ENCODE data around the gene GREM2. TPM values are rescaled to one million over a fixed set of nuclear protein-coding genes. Genes with fewer than 3 reads are reported as not detected.

GREM2 gene
- total RNA-seq, 1 donor from 2014 or later: 0.05 TPM

DNA sequence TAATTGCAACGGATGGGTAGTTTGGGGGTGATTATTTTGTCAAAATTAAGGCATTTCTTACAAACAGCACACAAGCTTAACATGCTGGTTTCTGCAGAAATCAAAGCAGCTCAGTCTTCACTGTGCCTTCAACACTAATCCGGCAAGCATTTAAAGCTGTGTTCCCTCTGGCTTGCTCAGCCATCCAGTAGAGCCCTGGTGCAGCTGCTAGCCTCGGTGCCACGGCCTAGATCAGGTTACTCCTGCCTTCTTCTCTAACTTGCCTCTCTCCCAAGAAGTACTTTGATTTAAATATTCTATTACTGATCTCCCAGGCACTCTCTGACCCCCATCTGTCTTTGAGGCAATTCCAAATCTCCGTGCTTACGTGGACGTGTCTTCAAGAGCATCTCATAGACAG lies 85.6 kb downstream of the GREM2 start:
- Mint-ChIP-seq H3K27me3 (ENCODE audit: low read depth) (peaks cover 6% of the 10 kb centered on the region), H3K4me3 (ENCODE audit: unreplicated experiment) (no peak overlapping the region), H3K9me3 (ENCODE audit: low read depth) (no peaks in the 10 kb centered on the region), H3K4me1 (ENCODE audit: low read depth) (peaks cover 5% of the 10 kb centered on the region), H3K36me3 (ENCODE audit: low read depth) (no peaks in the 10 kb centered on the region), H3K27ac (ENCODE audit: unreplicated experiment) (no peak overlapping the region)
- TF ChIP-seq, protein P1, sequence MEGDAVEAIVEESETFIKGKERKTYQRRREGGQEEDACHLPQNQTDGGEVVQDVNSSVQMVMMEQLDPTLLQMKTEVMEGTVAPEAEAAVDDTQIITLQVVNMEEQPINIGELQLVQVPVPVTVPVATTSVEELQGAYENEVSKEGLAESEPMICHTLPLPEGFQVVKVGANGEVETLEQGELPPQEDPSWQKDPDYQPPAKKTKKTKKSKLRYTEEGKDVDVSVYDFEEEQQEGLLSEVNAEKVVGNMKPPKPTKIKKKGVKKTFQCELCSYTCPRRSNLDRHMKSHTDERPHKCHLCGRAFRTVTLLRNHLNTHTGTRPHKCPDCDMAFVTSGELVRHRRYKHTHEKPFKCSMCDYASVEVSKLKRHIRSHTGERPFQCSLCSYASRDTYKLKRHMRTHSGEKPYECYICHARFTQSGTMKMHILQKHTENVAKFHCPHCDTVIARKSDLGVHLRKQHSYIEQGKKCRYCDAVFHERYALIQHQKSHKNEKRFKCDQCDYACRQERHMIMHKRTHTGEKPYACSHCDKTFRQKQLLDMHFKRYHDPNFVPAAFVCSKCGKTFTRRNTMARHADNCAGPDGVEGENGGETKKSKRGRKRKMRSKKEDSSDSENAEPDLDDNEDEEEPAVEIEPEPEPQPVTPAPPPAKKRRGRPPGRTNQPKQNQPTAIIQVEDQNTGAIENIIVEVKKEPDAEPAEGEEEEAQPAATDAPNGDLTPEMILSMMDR (IDR thresholded peaks at IDR 0.05): no peak
- no peak for DNase-seq (ENCODE audit: low spot score)

DNA sequence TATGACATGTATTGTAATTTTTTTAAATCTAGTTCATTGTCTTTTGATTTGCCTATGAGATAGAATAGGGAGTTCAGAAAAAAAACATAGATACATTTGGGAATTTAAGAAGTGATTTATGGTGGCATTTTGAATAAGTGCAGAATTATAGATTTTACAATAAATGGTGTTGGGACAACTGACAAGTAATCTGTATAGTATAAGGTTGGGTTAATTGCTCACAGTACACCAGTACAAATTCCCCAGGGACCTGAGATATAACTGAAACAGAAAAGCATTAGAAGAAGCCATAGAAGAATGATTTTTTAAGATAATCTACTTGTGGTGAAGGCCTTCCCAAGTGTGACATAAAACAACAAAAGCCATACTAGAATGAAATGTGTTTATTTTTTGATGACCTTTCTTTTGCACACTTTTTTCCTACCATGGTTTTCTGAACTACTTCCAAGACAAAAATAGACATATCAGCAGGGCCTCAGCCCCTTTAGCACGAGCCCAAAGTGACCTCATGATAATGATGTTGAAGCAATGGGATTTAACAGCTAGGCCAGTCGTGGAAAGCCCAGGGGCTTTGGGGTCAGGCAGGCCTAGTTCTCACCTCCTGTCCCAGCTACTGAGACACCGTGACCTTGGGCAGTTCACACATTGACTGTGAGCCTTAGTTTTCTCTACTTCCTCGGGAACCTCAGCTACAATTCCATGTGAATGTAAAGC lies 87.4 kb downstream of the GREM2 start:
- H3K4me1 Mint-ChIP-seq (ENCODE audit: low read depth): peaks cover 5% of the 10 kb centered on the region
- no peak for DNase-seq (ENCODE audit: low spot score)
- peaks cover 5% of the 10 kb centered on the region for H3K27me3 Mint-ChIP-seq (ENCODE audit: low read depth)
- no peak overlapping the region for H3K4me3 Mint-ChIP-seq (ENCODE audit: unreplicated experiment)
- TF ChIP-seq, protein P1 (IDR thresholded peaks at IDR 0.05): no peak
- no peak overlapping the region for H3K27ac Mint-ChIP-seq (ENCODE audit: unreplicated experiment)
- no peaks in the 10 kb centered on the region for H3K9me3 Mint-ChIP-seq (ENCODE audit: low read depth)
- no peaks in the 10 kb centered on the region for H3K36me3 Mint-ChIP-seq (ENCODE audit: low read depth)

DNA sequence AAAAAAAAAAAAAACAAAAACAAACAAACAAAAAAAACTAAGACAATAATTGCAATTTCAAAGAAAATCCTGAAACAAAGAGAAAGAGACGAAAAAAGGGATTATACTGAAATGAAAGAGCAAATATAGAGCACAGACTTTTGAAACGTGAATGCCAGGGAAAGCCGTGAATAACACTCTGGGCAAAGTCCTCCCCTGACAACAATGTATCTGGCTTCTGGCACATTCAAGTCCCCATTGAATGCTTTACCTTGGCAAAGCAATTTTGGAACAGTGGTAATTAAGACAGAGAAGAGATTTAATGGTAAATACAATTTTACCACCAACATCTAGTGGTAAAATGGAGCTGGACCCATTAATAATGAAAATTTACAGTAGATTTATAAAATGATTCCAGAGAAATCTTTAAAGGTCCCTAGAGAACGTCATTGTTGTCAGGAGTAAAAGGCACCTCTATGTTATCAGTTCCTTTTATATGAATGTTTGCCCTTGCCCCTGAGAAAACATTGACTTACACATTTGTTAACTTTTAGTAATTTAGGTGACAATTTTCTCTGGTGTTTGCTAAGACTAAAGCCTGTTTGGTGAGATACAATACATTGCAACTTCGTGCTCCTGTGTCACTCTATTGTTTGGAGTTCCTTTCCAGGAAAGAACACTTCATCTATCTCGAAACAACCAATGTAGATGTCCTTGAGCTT lies 89.7 kb downstream of the GREM2 start:
- no peak overlapping the region for H3K27ac Mint-ChIP-seq (ENCODE audit: unreplicated experiment)
- no peaks in the 10 kb centered on the region for H3K36me3 Mint-ChIP-seq (ENCODE audit: low read depth)
- TF ChIP-seq, protein P1 (IDR thresholded peaks at IDR 0.05): no peak
- H3K27me3 Mint-ChIP-seq (ENCODE audit: low read depth): peaks cover 8% of the 10 kb centered on the region
- H3K4me1 Mint-ChIP-seq (ENCODE audit: low read depth): peaks cover 5% of the 10 kb centered on the region
- DNase-seq (ENCODE audit: low spot score): no peak
- no peak overlapping the region for H3K4me3 Mint-ChIP-seq (ENCODE audit: unreplicated experiment)
- H3K9me3 Mint-ChIP-seq (ENCODE audit: low read depth): no peaks in the 10 kb centered on the region

DNA sequence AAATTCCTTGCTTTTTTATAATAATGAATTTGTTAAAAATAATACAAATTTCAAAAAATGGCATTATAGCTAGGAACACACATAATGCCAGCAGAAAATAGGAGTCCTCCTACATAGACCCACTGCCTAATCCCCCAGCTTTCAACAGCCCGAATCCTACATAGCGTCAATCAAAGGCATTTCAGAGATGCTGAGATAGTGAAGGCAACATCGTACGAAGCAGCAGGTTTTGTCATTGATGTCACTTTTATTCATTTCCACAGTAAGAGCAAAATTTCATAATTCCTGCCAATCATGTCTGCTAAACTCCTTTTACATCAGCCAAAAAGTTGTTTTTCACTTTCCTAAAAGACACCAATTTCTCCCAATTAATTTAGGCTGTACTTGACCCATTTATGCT lies 94.1 kb downstream of the GREM2 start:
- H3K27me3 Mint-ChIP-seq (ENCODE audit: low read depth): peaks cover 8% of the 10 kb centered on the region
- H3K4me1 Mint-ChIP-seq (ENCODE audit: low read depth): peaks cover 16% of the 10 kb centered on the region
- H3K36me3 Mint-ChIP-seq (ENCODE audit: low read depth): no peaks in the 10 kb centered on the region
- DNase-seq (ENCODE audit: low spot score): no peak
- H3K9me3 Mint-ChIP-seq (ENCODE audit: low read depth): no peaks in the 10 kb centered on the region
- no peak overlapping the region for H3K27ac Mint-ChIP-seq (ENCODE audit: unreplicated experiment)
- H3K4me3 Mint-ChIP-seq (ENCODE audit: unreplicated experiment): no peak overlapping the region
- TF ChIP-seq, protein P1 (IDR thresholded peaks at IDR 0.05): no peak

DNA sequence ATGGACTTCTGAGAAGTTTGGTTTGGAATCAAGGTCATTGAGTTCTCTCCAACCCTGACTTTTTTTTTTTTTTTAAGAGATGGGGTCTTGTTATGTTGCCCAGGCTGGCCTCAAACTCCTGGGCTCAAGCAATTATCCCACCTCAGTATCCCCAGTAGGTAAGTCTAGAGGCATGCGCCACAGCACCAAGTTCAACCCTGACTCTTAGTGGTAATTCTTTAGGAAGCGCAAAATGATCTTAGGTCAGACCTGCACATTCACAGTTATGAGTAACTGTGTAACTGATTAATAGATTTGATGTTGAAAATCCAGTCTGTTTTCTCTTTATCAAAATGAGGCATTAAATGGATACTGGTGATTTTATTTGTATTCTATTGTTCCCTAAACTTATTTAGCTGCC lies 95.9 kb downstream of the GREM2 start:
- Mint-ChIP-seq H3K4me1 (ENCODE audit: low read depth) (peaks cover 16% of the 10 kb centered on the region), H3K36me3 (ENCODE audit: low read depth) (no peaks in the 10 kb centered on the region), H3K9me3 (ENCODE audit: low read depth) (no peaks in the 10 kb centered on the region), H3K27me3 (ENCODE audit: low read depth) (peaks cover 8% of the 10 kb centered on the region), H3K4me3 (ENCODE audit: unreplicated experiment) (no peak overlapping the region), H3K27ac (ENCODE audit: unreplicated experiment) (no peak overlapping the region)
- TF ChIP-seq, protein P1 (IDR thresholded peaks at IDR 0.05): no peak
- DNase-seq (ENCODE audit: low spot score): no peak
